GM19328 (cell line): ENCODE measurements around the gene UMAD1.
"Not testable (repeated sequence)": the region's sequence is repeated elsewhere in the genome, so short reads cannot be mapped to it uniquely, and the experiment has no call there.

ENCODE experiments used
- ATAC-seq: cut with Tn5 transposase; IDR thresholded peaks from one replicate; pipeline ENCODE4 v1.9.1; 2021; ENCODE audit warnings: mild to moderate bottlenecking, moderate library complexity; ENCODE audit not compliant: unreplicated experiment

Gene UMAD1

GRCh38 chr7:7651479-7651878 lies 10.9 kb downstream of the UMAD1 start:
- no peak for ATAC-seq

- ATAC-seq, result no peak
These were observed 12.4 kb downstream of the UMAD1 start for GRCh38 chr7:7652798-7653540.

GRCh38 chr7:7653593-7654187 lies 13.1 kb downstream of the UMAD1 start:
- no peak for ATAC-seq

- ATAC-seq, result no peak
These were observed 14.6 kb downstream of the UMAD1 start for GRCh38 chr7:7654964-7655715.

GRCh38 chr7:7656459-7656858 lies 15.9 kb downstream of the UMAD1 start:
- ATAC-seq, result not testable (repeated sequence)

- no peak for ATAC-seq
These were observed 22.0 kb downstream of the UMAD1 start for GRCh38 chr7:7662527-7662926.

GRCh38 chr7:7664291-7664690 lies 23.7 kb downstream of the UMAD1 start:
- no peak for ATAC-seq

GRCh38 chr7:7665031-7665430 lies 24.5 kb downstream of the UMAD1 start:
- no peak for ATAC-seq

GRCh38 chr7:7667187-7667586 lies 26.6 kb downstream of the UMAD1 start:
- ATAC-seq, result no peak

- ATAC-seq, result no peak
These were observed 28.2 kb downstream of the UMAD1 start for GRCh38 chr7:7668706-7669105.

- no peak for ATAC-seq
These were observed 29.9 kb downstream of the UMAD1 start for GRCh38 chr7:7670490-7670889.

- no peak for ATAC-seq
These were observed 30.8 kb downstream of the UMAD1 start for GRCh38 chr7:7671361-7671760.

GRCh38 chr7:7672545-7673239 lies 32.1 kb downstream of the UMAD1 start:
- no peak for ATAC-seq

- ATAC-seq, result no peak
These were observed 32.6 kb downstream of the UMAD1 start for GRCh38 chr7:7673240-7673550.

GRCh38 chr7:7675686-7676085 lies 35.1 kb downstream of the UMAD1 start:
- no peak for ATAC-seq

GRCh38 chr7:7679640-7680039 lies 39.1 kb downstream of the UMAD1 start:
- ATAC-seq, result not testable (repeated sequence)

GRCh38 chr7:7681191-7681935 lies 40.8 kb downstream of the UMAD1 start:
- peak; percentile 64 for ATAC-seq

GRCh38 chr7:7681936-7682329 lies 41.4 kb downstream of the UMAD1 start:
- ATAC-seq, result no peak

- ATAC-seq, result no peak
These were observed 42.3 kb downstream of the UMAD1 start for GRCh38 chr7:7682861-7683260.

- no peak for ATAC-seq
These were observed 46.4 kb downstream of the UMAD1 start for GRCh38 chr7:7686811-7687508.
